ENCODE results near the gene REV3L.

GRCh38 chr6:111306104-111306888 is 176.7 kb downstream of the REV3L start:
- TF ChIP-seq GATA3 (IDR thresholded peaks at IDR 0.05; ENCODE audit: low read depth, low read length) (no peak), GATA2 (IDR thresholded peaks at IDR 0.05; ENCODE audit: low read depth, low read length) (no peak)

Measured in SH-SY5Y (cell line).